Stimulated activated CD8-positive, alpha-beta memory T cell treated with anti-CD3 and anti-CD28 coated beads, Interleukin-7, amount 100 ng/mL, for 48 hours (primary cell): Measurements from ENCODE around the gene NAPA.

Source experiments
- DNase-seq, 2 donors: peaks; one replicate each; pipeline ENCODE4 v3.0.0-alpha.2; 2020; ENCODE audit warnings: low read depth in 1 of 2; ENCODE audit errors: extremely low read depth in 1 of 2

The NAPA gene

DNA sequence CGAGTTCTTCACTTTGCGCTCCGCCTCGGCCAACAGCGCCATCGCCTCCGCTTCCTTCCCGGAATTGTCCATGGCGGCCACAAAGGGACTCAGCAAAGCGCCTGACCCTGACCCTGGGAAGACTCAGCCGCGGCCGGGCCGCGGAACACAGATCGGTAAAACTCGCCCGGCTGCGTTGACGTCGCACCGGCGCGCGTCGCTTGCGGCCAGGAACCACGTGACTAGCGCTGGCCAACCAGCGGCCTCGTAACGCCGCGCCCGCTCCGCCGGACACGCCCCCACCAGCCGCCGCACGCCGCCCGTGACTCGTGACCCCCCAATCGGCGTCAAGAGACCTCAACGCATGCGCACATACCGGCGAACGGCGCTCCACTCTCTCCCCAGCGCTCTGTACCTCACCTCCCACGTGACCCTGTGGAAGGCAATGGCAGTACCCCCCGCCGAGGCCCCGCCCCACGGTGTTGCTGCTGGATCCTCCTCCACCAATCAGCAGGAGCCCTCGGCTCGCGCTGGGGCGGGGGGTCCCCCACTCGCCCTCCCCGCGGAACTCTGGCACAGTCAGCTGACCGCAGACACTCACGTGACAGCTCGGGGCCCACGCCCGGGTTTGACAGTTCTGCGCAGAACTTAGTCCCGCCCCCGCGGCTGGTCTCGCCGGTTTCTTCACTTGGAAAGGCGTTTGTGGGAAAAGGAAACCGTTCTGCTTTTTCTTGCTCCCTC, at the start of gene NAPA:
Gene NAPA, minus strand, starts transcription at position 195 of the 720 bp plus-strand sequence. Its CDS starts 123 bp downstream, at position 72.
- DNase-seq, result peak; percentile 100

DNA sequence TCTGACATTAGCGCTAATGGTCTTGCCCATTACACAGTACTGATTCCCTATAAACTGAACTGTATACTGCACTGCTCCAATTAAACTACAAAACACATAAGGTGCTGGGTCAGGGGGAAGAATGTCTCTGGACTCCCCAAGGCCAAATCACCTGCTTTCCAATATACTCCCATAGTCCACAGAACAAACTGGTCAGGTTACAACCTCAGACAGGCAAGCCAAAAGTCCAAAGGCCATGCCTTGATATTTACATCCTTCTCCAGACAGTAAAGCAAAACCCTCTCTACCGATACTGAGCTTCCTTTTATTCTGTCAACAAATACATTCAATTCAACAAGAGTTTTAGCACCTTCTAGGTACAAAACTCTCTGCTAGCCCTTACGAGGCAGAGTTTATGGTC, 49.2 kb upstream of the NAPA start:
- DNase-seq, result no peak

DNA sequence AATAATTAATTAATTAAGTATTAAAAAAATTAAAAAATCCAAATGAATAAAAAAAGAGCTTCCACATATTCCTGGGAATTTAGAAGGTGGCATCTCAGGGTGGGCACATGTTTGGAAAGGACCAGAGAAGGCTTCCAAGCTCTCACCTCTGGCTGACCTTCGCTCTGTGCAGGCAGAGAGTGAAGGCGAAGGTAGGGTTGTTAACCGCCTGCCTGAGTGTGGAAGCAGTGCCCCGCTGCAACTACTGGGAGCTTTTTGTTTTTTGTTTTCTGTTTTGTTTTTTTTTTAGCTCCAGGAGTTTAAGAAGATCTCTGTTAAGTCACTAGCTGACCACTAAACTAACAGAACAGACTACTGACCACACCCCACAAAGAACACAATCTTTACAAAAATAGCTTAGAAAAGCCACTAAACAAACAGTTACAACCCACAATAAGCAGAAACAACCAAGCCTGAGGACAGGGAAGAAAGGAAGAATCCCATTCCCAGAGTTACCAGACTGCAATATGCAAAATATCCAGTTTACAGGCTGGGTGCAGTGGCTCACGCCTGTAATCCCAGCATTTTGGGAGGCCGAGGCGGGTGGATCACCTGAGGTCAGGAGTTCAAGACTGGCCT, 46.7 kb upstream of the NAPA start:
- no peak for DNase-seq

DNA sequence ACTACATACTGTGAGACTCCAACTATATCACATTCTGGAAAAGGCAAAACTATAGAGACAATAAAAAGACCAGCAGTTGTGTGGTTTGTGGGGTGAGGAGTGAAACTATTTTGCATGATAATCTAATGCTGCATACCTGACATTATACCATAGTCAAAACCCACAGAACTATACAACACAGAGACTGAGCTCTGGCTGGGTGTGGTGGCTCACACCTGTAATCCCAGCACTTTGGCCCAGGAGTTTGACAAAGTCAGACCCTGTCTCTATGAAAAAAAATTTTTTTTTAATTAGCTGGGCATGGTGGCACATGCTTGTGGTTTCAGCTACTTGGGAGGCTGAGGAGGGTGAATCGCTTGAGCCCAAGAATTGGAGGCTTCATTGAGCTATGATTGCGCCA, 46.1 kb upstream of the NAPA start:
- DNase-seq, result no peak

DNA sequence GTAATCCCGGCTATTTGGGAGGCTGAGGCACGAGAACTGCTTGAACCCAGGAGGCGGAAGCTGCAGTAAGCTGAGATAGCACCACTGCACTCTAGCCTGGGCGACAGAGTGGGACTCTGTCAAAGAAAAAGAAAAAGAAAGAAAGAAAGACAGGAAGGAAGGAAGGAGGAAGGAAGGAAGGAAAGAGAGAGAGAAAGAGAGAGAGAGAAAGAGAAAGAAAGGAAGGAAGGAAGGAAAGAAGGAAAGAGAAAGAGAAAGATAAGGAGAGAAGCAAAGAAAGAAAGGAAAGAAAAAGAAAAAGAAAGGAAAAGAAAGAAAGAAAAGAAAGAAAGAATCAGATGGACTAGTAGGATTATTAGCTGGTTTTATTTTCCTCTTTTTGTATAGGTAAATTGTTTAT, 35.3 kb upstream of the NAPA start:
- DNase-seq, result no peak

DNA sequence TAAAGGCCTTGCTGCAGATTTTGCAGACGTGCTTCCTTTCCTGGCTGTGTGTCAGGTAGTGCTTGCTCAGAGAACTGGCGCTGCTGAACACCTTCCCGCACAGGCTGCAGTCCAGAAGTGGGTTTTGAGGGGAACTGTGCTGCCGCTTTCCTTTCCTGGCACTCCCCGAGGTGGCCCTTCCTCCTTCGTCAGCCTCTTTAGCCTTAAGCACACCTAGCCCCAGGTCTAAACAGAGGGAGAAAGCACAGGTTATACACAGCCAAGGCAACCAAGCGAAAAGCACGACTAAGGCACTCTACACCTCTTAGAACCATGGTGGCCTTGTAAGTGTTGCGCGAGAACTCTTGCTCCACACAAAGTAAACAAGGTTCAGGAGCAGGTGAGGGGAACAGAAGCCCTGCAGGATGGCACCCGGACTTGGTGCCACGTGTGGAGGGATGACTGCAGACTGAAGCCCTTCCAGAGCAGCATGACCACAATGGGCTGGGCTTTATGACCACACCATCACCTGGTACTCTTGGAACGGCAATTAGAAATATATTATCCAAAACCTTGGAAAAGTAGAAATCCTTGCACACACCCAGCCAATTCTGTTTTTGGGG, 34.5 kb upstream of the NAPA start:
- DNase-seq, result no peak

DNA sequence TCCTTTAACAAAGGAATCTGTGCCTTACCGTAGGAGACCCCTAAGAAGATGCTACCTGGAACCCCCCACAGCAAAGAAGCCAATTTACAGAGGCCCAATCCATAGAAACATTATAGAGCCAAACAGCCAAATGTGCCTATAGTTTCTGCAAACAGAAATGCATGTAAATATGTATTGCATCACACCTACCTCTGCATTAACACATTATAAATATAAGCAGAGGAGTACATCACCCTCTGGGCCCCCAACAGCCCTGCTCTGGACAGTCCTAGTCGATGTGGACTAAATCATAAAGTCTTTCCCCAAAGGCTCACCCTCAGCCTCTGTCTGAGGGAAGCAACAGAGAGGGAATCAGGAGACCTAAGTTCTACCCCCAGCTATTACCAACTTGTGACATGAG, 32.3 kb upstream of the NAPA start:
- DNase-seq, result no peak

DNA sequence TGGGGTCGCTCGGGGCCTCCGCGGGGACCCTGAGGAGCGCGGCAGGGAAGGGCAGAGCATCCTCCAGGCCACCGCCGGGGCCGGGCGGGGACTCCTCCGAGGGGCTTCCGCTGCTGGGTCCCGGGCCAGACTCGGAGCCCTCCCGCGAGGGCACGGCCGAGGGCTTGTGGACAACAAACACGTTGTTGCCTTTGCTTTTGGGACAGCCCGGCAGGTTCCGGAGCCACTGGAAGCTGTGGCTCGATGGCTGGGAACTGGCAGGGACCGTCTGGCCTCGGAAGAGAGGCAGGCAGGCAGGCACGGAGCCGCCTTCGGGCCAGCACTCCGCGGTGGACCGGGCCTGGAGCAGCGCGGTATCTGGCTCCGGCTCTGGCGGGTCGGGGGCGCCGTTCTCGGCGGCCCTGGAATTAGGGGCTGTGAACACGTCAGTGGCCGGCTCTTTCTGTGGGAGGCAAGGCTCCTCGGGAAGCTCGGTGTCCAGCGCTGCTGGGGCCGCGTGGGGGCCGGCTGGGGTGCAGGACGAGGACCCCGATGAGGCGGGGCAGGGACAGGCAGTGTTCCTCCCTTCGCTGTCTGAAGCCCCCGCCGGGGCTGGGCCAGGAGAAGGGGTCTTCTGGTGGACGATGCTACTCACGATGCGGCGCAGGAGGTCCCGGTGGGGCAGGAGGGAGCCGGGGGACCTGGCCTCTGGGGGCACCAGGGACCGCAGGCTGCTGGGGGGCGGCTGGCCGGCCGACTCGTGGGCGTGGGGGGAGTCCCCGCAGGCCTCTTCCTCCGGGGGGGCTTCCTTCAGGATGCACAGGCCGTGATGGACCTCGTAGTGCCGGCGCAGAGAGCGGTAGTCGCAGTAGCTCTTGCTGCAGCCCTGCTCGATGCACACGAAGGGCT, 30.4 kb upstream of the NAPA start:
- no peak for DNase-seq

DNA sequence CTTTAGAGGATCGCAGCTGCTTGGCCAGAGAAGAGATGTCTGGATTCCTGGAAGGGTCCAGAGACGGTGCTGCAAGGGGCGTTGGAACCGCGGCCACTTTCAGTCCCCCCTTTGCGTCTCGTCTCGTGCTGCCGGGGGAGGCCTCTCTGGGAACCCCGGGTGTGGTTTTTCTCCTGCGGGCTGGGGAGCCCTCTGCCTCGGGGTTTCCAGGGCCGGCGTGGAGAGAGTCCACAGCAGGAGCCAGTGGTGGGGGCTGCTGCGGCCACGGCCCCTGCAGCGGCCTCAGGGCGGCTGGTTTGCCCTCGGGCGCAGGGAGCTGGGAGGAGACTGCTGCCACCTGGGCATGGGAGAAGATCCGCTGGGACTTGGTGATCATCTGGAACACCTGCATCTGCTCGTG, 29.6 kb upstream of the NAPA start:
- no peak for DNase-seq

DNA sequence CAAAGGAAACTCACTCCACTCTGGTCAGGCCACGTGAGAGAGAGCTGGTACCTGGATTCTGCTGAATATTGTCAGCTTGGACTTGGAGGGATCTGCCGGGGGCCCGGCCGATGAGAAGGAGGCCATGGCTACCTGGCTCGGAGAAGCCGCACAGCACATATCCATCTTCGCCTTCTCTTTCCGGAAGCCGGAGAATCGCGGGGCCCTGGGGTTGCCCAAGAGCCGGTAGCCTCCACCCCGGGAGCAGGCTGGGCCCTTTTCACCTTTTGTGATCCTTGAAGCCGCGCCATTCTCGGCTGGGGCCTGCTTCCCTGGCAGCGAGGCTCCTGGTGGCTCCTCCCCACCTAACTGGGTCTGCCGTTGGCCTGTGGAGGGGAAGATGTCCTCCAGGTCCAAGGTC, 29.2 kb upstream of the NAPA start:
- no peak for DNase-seq

DNA sequence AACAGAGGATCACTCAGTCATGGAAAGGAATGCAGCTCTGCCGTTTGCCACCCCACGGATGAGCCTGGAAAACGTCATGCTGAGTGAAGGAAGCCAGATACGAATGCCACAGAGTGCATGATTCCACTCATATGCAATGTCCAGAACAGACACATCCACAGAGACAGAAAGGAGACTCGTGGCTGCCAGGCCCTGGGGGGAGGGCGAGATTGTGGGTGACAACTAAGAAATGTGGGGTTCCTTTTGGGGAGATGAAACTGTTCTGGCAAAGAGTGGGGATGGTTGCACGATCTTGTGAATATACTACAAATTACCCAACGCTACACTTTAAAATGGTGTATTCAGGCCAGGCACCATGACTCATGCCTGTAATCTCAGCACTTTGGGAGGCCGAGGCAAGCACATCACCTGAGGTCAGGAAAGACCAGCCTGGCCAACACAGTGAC, 27.2 kb upstream of the NAPA start:
- no peak for DNase-seq

DNA sequence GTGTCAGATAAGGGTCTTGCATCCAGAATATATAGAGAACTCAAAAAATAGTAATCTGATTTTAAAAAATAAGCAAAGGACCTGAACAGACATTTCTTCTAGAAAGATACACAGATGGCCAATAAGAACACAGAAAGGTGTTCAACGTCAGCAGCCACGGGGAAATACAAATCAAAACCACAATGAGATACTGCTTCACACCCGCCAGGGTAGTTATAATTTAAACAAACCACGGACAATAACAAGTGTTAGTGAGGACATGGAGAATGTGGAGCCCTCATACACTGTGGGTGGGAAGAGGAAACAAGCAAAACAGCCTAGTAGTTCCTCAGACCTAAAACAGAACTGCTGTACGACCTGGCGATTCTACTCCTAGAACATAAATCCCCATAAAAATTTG, 26.7 kb upstream of the NAPA start:
- no peak for DNase-seq

DNA sequence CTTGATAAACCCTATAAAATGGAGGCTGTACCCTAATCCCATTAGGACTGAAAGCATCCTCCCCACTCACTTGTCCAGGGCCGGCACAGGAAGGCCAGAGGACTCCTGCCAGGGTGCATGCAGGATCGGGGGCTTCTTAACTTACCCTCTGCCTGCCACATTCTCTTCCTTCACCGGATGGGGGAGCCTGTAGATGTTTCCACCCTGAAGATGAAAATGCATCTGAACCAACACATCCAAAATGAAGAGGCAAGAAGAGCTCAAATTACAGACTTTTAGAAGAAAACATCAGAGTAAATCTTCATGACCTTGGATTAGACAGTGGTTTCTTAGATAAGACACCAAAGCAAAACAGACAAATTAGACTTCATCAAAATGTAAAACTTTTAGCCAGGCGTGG, 25.9 kb upstream of the NAPA start:
- DNase-seq, result no peak

DNA sequence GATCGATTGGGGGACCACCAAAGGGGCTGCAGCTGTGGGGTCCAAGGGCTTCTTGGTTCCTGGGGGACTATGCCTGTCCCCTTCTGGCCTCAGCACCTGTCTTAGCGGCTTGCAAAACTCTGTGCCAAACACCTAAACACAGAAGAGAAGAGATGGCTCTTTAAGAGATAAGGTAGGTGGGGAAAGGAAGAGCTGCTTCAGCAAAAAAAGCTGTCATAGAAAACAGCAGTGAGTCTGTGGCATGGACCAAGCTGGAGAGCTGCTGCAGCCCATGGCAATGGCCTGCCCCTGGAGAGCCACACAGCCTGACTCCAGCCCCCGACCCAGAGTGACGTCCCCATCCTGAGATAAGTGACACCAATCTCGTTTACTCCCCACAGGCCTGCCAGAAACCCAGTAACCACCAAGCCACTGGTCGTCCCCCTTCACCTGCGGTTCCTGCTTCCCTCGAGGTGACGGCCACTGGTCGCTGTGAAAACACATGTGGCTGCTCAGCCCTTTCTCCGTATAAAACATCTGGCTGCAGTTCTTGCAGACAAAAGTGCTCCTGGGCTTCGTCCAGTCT, 25.0 kb upstream of the NAPA start:
- DNase-seq, result no peak

DNA sequence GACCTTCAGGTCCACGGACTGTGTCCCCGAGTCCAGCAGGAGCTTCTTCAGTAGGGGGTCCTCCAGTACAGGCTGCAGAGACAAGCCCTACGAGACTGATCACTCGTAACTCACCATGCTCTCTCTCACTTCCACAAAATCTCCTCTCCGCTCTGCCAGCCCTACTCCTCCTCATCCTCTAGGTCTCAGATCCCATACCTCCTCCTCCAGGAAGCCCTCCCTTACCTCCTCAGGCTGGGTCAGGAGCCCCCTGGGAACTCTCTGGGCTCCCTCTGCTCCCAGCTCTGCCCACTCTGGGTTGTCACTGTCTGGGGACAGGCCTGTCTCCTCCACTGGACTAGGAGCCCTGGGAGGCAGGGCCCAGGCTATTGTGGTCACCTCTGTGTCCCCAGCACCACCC, 23.9 kb upstream of the NAPA start:
- no peak for DNase-seq

DNA sequence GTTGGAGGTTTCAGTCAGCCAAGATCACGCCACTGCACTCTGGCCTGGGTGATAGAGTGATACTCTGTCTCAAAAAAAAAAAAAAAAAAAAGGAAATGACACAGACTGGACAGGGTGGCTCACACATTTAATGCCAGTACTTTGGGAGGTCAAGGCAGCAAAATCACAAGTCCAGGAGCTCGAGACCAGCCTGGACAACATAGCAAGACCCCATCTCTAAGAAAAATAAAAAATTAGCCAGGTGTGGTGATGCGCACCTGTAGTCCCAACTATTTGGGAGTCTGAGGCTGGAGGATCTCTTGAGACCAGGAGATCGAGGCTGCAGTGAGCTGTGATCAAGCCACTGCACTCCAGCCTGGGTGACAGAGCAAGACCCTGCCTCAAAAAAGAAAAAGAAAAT, 22.6 kb upstream of the NAPA start:
- DNase-seq, result no peak

DNA sequence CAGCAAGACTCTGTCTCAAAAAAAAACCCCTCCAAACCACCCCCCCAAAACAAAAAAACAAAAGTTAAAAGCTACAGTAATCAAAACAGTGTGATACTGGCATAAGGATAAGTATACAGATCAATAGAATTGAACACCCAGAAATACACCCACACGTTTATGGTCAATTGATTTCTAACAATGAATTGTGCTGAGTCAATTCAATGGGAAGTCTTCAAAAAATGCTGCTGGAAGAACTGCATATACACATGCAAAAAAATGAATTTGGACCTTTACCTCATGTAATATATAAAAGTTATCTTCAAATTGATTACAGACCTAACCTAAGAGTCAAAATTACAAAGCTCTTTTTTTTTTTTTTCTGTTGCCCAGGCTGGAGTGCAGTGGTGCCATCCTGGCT, 19.8 kb upstream of the NAPA start:
- DNase-seq, result no peak

DNA sequence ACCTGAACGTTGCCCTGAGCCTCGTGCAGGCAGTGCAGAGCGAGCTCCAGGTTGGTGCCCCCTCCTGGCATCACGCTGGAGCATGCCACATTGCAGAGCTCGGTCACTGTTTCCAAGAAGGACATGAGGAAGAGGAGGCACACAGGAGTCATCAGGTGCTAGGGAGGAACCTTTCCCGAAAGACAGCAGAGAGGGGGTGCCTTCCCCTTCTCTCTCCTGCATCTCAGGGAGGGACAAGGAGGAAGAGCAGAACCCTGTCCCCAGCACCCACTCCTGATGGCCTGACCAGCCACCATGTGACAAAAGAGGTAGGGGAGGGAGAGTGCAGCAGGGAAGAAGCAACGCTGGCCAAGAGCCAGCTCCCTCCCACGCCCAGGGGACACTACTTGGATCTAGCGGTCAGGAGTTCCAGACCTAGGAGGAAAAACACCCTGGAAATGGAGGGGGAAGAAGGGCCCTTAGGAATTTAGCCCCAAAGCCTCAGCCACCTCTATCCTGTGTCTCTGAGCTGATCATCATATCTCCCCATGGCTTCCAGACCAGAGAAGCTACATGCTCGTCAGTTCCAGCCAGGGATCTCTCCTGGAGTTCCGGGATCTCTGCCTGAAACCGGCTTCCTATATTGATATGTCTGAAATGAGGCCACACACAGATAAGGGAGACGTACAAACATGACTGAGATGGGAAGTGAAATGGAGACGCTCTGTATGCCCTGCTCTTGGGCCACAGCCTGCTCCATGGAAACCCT, 17.0 kb upstream of the NAPA start:
- DNase-seq, result no peak

DNA sequence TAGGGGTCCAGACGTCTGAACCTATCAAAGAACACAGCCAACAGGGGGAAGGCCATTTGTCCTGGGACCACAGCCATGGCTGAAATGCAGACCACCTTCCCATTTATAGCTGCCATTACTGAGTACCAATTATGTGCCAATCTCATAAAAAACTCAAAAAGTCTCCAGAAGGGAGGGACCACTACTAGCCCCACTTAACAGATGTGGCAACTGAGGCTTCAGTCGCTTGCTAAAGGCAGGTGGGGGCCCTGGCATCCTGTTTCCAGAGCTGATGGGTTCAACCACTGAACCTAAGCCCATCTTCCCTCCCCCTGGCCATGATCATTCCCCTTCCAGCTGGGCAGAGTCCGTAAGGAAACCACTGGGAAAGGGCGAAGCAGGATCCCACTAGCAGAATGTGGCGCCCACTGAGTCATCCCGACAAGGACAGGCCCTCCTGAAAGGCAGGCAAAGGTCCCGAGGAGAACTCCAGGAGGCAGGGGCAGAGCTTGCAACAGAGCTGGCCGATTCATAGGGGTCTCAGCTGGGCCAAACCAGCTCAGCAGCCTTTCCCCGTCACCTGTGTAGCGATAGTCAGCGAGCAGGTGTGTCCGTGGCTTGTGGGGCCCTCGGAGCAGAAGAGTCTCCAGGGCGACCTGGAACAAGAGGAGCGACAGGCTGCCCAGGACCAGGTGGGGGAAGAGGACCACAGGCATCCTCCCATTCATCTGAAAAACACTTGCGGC, 14.3 kb upstream of the NAPA start:
- DNase-seq, result no peak

DNA sequence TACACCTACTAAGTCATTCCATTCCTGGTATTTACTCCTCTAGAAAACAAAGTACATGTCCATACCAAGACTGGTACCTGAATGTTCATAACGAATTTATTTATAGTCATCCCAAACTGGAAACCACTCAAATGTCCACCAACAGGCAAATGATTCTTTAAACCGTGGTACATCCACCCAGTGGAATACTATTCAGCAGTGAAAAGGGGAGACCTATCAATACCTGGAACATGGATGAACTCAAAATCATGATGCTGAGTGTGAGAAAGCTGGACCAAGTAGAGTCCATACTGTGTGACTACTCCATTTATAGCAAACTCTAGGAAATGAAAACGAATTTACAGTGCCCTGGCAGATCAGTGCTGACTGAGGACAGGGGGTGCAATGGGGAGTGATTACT, 11.9 kb upstream of the NAPA start:
- DNase-seq, result no peak
